Measurements from ENCODE around the gene C9orf43.

Gene C9orf43

GRCh38 chr9:113395000-113395861, 15.3 kb upstream of the C9orf43 start:
- ATAC-seq (ENCODE audit: low read depth) (no peak), DNase-seq (ENCODE audit: low spot score) (no peak)
- TF ChIP-seq CTCF (IDR thresholded peaks at IDR 0.05; ENCODE audit: poor library complexity, severe bottlenecking): no peak

GRCh38 chr9:113397203-113397631, 13.3 kb upstream of the C9orf43 start:
- H3K9me3 ChIP-seq (ENCODE audit: severe bottlenecking): no peaks in the 10 kb centered on the region
- H3K4me1 ChIP-seq (ENCODE audit: insufficient read depth, poor library complexity, severe bottlenecking): no peaks in the 10 kb centered on the region
- DNase-seq (ENCODE audit: low spot score) (no peak), ATAC-seq (ENCODE audit: low read depth) (no peak)
- H3K4me3 ChIP-seq (ENCODE audit: severe bottlenecking): no peak overlapping the region
- H3K27me3 ChIP-seq (ENCODE audit: insufficient read depth, poor library complexity, severe bottlenecking): no peaks in the 10 kb centered on the region
- H3K36me3 ChIP-seq (ENCODE audit: low read depth): no peaks in the 10 kb centered on the region
- no peak overlapping the region for H3K27ac ChIP-seq (ENCODE audit: poor library complexity, severe bottlenecking)
- TF ChIP-seq CTCF (IDR thresholded peaks at IDR 0.05; ENCODE audit: poor library complexity, severe bottlenecking): no peak

More at GRCh38 chr9:113395000-113395861, 15.3 kb upstream of the C9orf43 start:
- no peak overlapping the region for H3K27ac ChIP-seq (ENCODE audit: poor library complexity, severe bottlenecking)
- no peaks in the 10 kb centered on the region for H3K27me3 ChIP-seq (ENCODE audit: insufficient read depth, poor library complexity, severe bottlenecking)
- H3K4me1 ChIP-seq (ENCODE audit: insufficient read depth, poor library complexity, severe bottlenecking): no peaks in the 10 kb centered on the region
- peaks cover 5% of the 10 kb centered on the region; the same call in 1 of the 2 replicates for H3K36me3 ChIP-seq (ENCODE audit: low read depth)
- H3K4me3 ChIP-seq (ENCODE audit: severe bottlenecking): no peak overlapping the region
- no peaks in the 10 kb centered on the region for H3K9me3 ChIP-seq (ENCODE audit: severe bottlenecking)

DNA sequence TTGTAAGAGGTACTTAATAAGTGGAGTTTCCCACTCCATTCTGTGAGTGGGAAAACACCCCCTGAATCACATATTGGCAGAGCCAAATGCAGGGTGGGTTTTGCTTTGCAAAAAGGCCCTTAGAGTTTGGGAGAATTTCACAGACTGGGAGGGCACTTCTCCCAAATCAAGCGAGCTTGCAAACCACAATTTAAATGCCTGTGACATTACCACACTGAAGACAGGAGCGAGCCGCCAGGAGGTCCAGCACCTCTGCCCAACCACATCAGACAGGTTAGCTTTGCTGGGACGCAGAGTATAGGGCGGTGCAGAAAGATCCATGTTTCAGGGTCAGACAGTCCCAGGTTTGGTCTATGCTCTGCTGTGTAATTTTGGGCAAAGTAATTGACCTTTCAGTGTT, 11.8 kb upstream of the C9orf43 start:
- Histone ChIP-seq H3K27me3 (ENCODE audit: insufficient read depth, poor library complexity, severe bottlenecking) (no peaks in the 10 kb centered on the region), H3K4me1 (ENCODE audit: insufficient read depth, poor library complexity, severe bottlenecking) (no peaks in the 10 kb centered on the region), H3K4me3 (ENCODE audit: severe bottlenecking) (no peak overlapping the region), H3K9me3 (ENCODE audit: severe bottlenecking) (no peaks in the 10 kb centered on the region), H3K36me3 (ENCODE audit: low read depth) (no peaks in the 10 kb centered on the region), H3K27ac (ENCODE audit: poor library complexity, severe bottlenecking) (no peak overlapping the region)
- no peak for DNase-seq (ENCODE audit: low spot score)
- no peak for TF ChIP-seq CTCF (IDR thresholded peaks at IDR 0.05; ENCODE audit: poor library complexity, severe bottlenecking)
- no peak for ATAC-seq (ENCODE audit: low read depth)

- Histone ChIP-seq H3K27ac (ENCODE audit: poor library complexity, severe bottlenecking) (no peak overlapping the region), H3K4me3 (ENCODE audit: severe bottlenecking) (no peak overlapping the region), H3K4me1 (ENCODE audit: insufficient read depth, poor library complexity, severe bottlenecking) (no peaks in the 10 kb centered on the region), H3K27me3 (ENCODE audit: insufficient read depth, poor library complexity, severe bottlenecking) (no peaks in the 10 kb centered on the region), H3K36me3 (ENCODE audit: low read depth) (no peaks in the 10 kb centered on the region), H3K9me3 (ENCODE audit: severe bottlenecking) (no peaks in the 10 kb centered on the region)
- no peak for TF ChIP-seq CTCF (IDR thresholded peaks at IDR 0.05; ENCODE audit: poor library complexity, severe bottlenecking)
- DNase-seq (ENCODE audit: low spot score): no peak
- ATAC-seq (ENCODE audit: low read depth): no peak
Measured at GRCh38 chr9:113399646-113400200, 10.8 kb upstream of the C9orf43 start.
